Measurements from ENCODE around the gene CYB561D2. TPM values are rescaled to one million over a fixed set of nuclear protein-coding genes. Genes with fewer than 3 reads are reported as not detected.
A peak's percentile ranks its signal among the peaks of the same experiment; 100 is the strongest.

Gene CYB561D2
- total and polyA plus RNA-seq, 2 donors (not counting 3 experiments of a cell fraction or from before 2014, with no cell fraction given) = 13.6 to 46.0 TPM

- no TSS peak for BruUV-seq (replicated peaks)
- POLR2A ChIA-PET = interaction anchor here (1.2 kb wide), 1 partner anchor 1022 kb away, joined by 5 read pairs; no protein-coding TSS in a partner anchor
- H3K79me2 ChIP-seq (ENCODE audit: control insufficient read depth, insufficient read depth, low read length) = no peaks in the 10 kb centered on the region
Measured at GRCh38 chr3:50364573-50365079, 14.0 kb downstream of the CYB561D2 start.

More at GRCh38 chr3:50364573-50365079, 14.0 kb downstream of the CYB561D2 start:
- dilution Hi-C loops (cut with MboI; ENCODE audit: extremely low pct_ligation_motif_present, low sequenced_read_pairs) (no loop called here), intact Hi-C loops (cut with micrococcal nuclease) (no loop called here)
- no peaks in the 10 kb centered on the region for H3K9me1 ChIP-seq (replicated peaks; ENCODE audit: control insufficient read depth, extremely low read depth, insufficient read depth, low read length)
- DNase-seq (ENCODE audit: low read depth, low spot score) = no peak
- peaks cover 6% of the 10 kb centered on the region for H3K4me1 ChIP-seq (ENCODE audit: control insufficient read depth, extremely low read depth, insufficient read depth, low read length)
- TF ChIP-seq POLR2AphosphoS5 (IDR thresholded peaks at IDR 0.05; ENCODE audit: insufficient read depth, low read depth, low read length) (no peak), JUN (IDR thresholded peaks at IDR 0.05; ENCODE audit: borderline replicate concordance, insufficient read depth, insufficient read length, low read depth) (no peak), MAX (IDR thresholded peaks at IDR 0.05; ENCODE audit: insufficient read depth, insufficient read length) (no peak), POLR2A (IDR thresholded peaks at IDR 0.05; ENCODE audit: low read depth, low read length) (no peak), CTCF (IDR thresholded peaks at IDR 0.05; ENCODE audit: extremely low read depth in 1 of 2, insufficient read depth in 1 of 2, low read depth in 1 of 2, low read length in 2 of 2) (no peak), GATA2 (IDR thresholded peaks at IDR 0.05; ENCODE audit: insufficient read depth, insufficient read length, low read depth, low read length) (no peak), MYC (IDR thresholded peaks at IDR 0.05; ENCODE audit: low read depth, low read length) (no peak), FOS (IDR thresholded peaks at IDR 0.05; ENCODE audit: borderline replicate concordance, insufficient read depth, low read length) (no peak), EZH2 (IDR thresholded peaks at IDR 0.05; ENCODE audit: borderline replicate concordance, low read depth, low read length, severe bottlenecking) (no peak)
- H3K9ac ChIP-seq (replicated peaks; ENCODE audit: extremely low read depth, insufficient read depth, low read length) = no peak overlapping the region
- H2AFZ ChIP-seq (ENCODE audit: low read depth, low read length) = peak overlapping the region; percentile 61
- no peaks in the 10 kb centered on the region for H3K9me3 ChIP-seq (replicated peaks; ENCODE audit: control insufficient read depth, insufficient read depth, low read length)
- no peaks in the 10 kb centered on the region for H4K20me1 ChIP-seq (replicated peaks; ENCODE audit: control insufficient read depth, extremely low read depth, insufficient read depth, low read length)
- H3K27me3 ChIP-seq (ENCODE audit: control insufficient read depth in 2 of 2, insufficient read depth in 2 of 2, low read length in 2 of 2) = peaks cover 3% of the 10 kb centered on the region in 2 experiments
- CTCF ChIA-PET = interaction anchor here (0.6 to 1.3 kb wide), 4 partner anchors 14 to 178 kb away, joined by 3 read pairs; partner anchors contain the start of genes CYB561D2 and NPRL2
- H3K4me3 ChIP-seq (replicated peaks in 1 of 3; ENCODE audit: insufficient read depth in 1 of 3, low read depth in 1 of 3, low read length in 3 of 3) = peak overlapping the region in 2 of 3 experiments; percentile 23 to 31
- H3K36me3 ChIP-seq (ENCODE audit: control insufficient read depth in 2 of 2, extremely low read depth in 1 of 2, insufficient read depth in 2 of 2, low read length in 2 of 2) = no peaks in the 10 kb centered on the region
- peak overlapping the region; percentile 57 for H3K4me2 ChIP-seq (ENCODE audit: insufficient read depth, low read length)
- FAIRE-seq = no peak
- no peak overlapping the region for H3K27ac ChIP-seq (ENCODE audit: insufficient read depth, low read depth, low read length)
